ENCODE results near the gene GPR42.

GPR42 gene

DNA sequence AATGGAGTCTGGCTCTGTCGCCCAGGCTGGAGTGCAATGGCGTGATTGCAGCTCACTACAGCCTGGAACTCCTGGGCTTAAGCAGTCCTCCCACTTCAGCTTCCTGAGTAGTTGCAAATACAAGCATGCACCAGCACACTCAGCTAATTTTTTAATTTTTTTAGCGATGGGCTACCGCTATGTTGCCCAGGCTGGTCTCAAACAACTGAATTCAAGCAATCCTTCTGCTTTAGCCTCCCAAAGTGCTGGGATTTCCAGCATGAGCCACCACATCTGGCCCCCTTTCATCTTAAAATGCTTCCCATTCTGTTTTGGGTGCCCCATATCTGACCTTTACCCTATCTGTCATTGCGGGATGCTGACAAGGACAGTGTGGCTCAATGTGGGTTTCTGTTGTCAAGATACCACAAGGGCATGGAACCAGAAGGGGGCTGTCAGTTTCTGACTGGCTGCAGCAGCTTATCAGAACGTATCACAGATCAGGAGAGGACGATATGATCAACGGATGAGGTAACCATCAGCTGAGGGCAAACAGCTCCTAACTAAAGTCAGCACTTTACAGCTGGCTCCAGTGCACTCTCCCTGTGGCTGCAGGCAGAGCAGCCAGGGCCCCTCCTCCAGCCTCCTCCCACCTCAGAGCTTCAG lies 32.4 kb downstream of the GPR42 start:
- DNase-seq (ENCODE audit: low spot score in 2 of 2): no peak
- ATAC-seq (ENCODE audit: low read depth): no peak
- no peaks in the 10 kb centered on the region for H3K9me3 Mint-ChIP-seq
- H3K27ac Mint-ChIP-seq: no peak overlapping the region
- H3K4me1 Mint-ChIP-seq: peaks cover 11% of the 10 kb centered on the region
- H3K27me3 Mint-ChIP-seq: peaks cover 13% of the 10 kb centered on the region
- H3K4me3 Mint-ChIP-seq: no peak overlapping the region
- peaks cover 5% of the 10 kb centered on the region for H3K36me3 Mint-ChIP-seq

DNA sequence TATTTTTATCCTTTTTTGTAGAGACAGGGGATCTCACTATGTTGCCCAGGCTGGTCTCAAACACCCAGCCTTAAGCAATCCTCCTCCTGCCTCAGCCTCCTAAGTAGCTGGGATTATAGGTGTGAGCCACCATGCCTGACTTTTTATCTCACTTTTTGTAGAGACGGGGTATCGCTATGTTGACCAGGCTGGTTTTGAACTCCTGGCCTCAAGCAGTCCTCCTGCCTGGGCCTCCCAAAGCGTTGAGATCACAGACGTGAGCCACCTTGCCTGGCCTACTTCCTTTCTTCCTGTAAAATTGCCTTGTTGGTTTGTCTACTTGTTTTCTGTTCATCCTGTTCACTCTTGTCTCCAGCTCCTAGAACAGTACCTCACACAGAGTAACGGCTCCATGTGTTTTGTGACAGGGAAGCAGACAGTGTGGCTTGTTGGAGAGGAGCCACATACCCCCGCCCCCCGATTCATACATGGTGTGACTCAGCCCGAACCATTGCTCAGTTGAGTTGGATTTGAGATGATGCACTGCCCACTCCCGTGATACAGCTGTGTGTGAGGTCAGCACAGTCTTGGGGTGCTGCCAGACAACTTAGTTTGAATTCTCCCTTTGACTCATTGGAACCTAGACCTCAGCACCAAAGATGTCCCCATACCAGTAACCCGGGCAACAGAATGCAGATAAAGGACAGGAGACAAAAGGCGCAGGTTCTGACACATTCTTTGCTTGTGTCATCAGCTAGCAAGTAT lies 34.2 kb downstream of the GPR42 start:
- Mint-ChIP-seq H3K36me3 (peaks cover 5% of the 10 kb centered on the region), H3K4me3 (no peak overlapping the region), H3K9me3 (no peaks in the 10 kb centered on the region), H3K27me3 (peaks cover 13% of the 10 kb centered on the region), H3K27ac (no peak overlapping the region), H3K4me1 (peaks cover 16% of the 10 kb centered on the region)
- DNase-seq (ENCODE audit: low spot score in 2 of 2) (no peak), ATAC-seq (ENCODE audit: low read depth) (no peak)

DNA sequence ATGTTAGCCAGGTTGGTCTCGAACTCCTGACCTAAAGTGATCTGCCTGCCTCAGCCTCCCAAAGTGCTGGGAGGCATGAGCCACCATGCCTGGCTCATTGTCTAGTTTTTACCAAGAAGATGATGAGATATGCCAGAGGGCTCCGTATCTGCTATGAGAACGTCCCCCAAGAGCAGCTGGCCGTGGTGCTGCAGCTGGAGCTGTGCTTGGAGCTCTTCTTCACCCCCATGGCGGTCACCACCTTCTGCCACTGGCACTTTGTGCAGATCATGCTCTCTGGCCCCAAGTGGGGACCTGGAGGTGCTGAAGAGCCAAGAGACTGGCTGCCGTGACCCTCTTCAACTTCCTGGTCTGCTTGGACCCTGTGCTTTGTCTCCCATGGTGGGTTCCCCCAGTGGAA lies 36.8 kb downstream of the GPR42 start:
- Mint-ChIP-seq H3K27me3 (peaks cover 9% of the 10 kb centered on the region), H3K27ac (no peak overlapping the region), H3K4me1 (peaks cover 7% of the 10 kb centered on the region), H3K36me3 (no peaks in the 10 kb centered on the region), H3K9me3 (no peaks in the 10 kb centered on the region), H3K4me3 (no peak overlapping the region)
- no peak for DNase-seq (ENCODE audit: low spot score in 2 of 2)
- no peak for ATAC-seq (ENCODE audit: low read depth)

DNA sequence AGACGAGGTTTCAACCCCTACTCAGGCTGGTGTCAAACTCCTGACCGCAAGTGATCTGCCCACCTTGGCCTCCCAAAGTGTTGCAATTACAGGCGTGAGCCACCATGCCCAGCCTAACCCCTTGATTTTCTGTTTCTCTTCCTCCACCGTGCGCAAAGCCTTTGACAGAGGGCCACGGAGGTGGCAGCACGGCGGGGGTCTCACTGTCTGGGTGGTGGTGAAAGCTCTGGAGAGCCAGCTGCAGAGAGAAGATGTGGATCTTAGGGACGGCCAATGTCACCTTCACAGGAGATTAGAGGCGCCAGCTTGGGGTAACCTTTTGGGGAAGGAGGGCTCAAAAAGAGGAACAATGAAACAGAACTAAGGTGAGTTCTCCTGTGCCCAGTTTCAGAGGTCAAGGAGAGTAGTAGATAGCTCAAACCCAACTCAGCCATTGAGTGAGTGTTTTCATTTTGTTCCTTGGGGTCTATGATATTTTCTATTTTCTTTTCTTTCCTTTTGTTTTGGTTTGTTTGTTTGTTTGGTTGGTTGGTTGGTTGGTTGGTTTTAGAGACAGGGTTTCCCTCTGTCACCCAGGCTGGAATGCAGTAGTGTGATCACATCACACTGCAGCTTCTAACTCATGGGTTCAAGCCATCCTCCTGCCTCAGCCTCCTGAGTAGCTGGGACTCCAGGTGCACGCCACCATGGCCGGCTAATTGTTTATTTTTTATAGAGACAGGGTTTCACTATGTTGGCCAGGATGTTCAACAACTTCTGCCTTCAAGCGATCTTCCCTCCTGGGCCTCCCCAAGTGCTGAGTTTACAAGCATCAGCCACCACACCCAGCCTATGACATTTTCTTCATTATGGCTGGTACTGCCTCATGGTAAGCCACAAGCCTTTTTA lies 37.7 kb downstream of the GPR42 start:
- DNase-seq (ENCODE audit: low spot score in 2 of 2) (peak; percentile 9 to 16), ATAC-seq (ENCODE audit: low read depth) (peak; percentile 99)
- no peak overlapping the region for H3K4me3 Mint-ChIP-seq
- H3K36me3 Mint-ChIP-seq: no peaks in the 10 kb centered on the region
- H3K27ac Mint-ChIP-seq: no peak overlapping the region
- H3K27me3 Mint-ChIP-seq: peaks cover 9% of the 10 kb centered on the region
- H3K9me3 Mint-ChIP-seq: no peaks in the 10 kb centered on the region
- peaks cover 7% of the 10 kb centered on the region for H3K4me1 Mint-ChIP-seq

DNA sequence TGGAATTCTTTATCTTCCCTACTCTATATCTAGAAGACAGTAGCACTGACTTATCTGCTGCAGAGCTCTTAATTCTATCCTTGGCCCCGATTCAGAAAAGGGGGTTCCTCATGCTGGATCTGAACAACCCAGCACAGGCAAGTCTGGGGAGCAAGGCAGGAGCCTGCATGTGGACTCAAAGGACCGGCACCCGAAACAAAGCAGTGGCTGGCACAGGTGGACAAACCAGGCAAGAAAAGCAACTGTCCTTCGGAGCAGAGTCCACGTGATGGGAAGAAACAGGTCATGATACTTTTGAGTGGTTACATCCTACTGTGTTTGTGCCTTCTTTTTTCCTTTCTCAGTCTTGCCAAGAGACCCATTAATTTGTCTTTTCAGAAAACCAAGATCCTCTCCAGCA lies 38.3 kb downstream of the GPR42 start:
- Mint-ChIP-seq H3K27ac (no peak overlapping the region), H3K36me3 (no peaks in the 10 kb centered on the region), H3K9me3 (no peaks in the 10 kb centered on the region), H3K4me1 (peaks cover 7% of the 10 kb centered on the region), H3K27me3 (peaks cover 9% of the 10 kb centered on the region), H3K4me3 (no peak overlapping the region)
- ATAC-seq (ENCODE audit: low read depth) (no peak), DNase-seq (ENCODE audit: low spot score in 2 of 2) (no peak)

DNA sequence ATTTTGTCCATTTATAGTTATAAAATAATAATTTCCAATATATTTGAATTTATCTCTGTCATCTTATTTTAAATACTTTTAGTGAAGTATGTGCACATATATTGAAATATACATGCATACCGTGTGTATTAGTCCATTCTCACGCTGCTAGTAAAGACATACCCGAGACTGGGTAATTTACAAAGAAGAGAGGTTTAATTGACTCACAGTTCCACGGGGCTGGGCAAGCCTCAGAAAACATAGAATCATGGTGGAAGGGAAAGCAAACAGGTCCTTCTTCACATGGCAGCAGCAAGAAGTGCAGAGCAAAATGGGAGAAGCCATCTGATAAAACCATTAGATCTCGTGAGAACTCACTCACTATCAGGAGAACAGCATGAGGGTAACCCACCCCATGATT lies 39.6 kb downstream of the GPR42 start:
- Mint-ChIP-seq H3K27ac (no peak overlapping the region), H3K9me3 (no peaks in the 10 kb centered on the region), H3K36me3 (no peaks in the 10 kb centered on the region), H3K4me1 (peaks cover 7% of the 10 kb centered on the region), H3K4me3 (no peak overlapping the region), H3K27me3 (peaks cover 2% of the 10 kb centered on the region)
- DNase-seq (ENCODE audit: low spot score in 2 of 2) (no peak), ATAC-seq (ENCODE audit: low read depth) (no peak)

DNA sequence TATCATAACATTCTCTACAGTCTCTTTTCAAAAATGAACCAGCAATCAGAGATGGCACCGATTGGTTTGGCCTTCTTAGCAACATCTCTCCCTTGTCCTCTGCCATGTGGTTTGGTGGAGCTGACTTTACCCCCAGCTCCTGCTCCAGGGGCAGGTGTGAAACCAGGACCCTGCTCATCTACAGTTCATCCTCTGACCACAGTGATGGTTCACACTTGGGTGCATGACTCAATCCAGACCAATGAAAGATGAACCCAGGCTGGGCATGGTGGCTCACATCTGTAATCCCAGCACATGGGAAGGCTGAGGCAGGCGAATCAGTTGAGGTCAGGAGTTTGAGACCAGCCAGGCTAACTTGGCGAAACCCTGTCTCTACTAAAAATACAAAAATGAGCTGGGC lies 43.6 kb downstream of the GPR42 start:
- DNase-seq (ENCODE audit: low spot score in 2 of 2): no peak
- Mint-ChIP-seq H3K27ac (no peak overlapping the region), H3K4me3 (no peak overlapping the region), H3K9me3 (no peaks in the 10 kb centered on the region), H3K36me3 (no peaks in the 10 kb centered on the region), H3K4me1 (peaks cover 7% of the 10 kb centered on the region), H3K27me3 (peaks cover 9% of the 10 kb centered on the region)
- no peak for ATAC-seq (ENCODE audit: low read depth)

DNA sequence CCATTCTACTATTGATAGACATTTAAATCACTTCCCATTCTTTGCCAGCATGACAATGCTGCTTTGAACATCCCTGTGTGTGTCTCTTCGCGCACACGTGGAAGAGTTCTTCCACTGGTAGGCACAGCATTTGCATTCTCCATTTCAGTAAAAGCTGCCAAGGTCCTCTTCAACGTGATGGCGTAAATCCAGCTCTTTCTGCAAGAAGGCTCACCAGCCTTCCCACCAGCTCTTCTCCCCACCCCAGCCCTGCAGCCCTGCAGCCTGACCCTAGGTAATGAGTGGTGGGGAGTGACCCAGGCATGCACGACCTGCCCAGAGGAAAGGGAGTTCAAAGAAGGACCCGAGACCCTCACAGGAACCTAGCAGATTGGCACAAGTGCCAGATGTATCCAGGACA lies 45.5 kb downstream of the GPR42 start:
- Mint-ChIP-seq H3K4me3 (no peak overlapping the region), H3K4me1 (peaks cover 10% of the 10 kb centered on the region), H3K27ac (no peak overlapping the region), H3K9me3 (no peaks in the 10 kb centered on the region), H3K36me3 (no peaks in the 10 kb centered on the region), H3K27me3 (peaks cover 9% of the 10 kb centered on the region)
- DNase-seq (ENCODE audit: low spot score in 2 of 2) (no peak), ATAC-seq (ENCODE audit: low read depth) (no peak)

DNA sequence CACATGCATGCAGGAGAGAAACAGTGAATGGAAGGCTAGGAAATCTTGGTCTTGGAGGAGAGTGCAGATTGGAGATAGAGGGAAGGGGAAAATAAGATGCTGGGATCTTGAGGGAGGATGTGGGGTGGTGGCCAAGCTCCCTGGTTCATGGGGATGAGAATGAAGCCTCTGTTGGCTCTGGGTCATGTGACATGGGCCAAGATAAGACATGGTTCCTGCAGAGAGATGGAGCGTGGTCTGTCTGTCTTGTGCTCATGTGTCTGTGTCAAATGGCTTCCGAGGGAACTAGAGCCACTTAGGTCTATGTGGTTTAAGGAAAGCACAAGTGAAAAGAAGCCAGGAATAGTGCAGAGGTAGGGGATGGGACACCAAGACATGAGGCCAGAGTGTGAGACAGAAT lies 46.4 kb downstream of the GPR42 start:
- Mint-ChIP-seq H3K9me3 (no peaks in the 10 kb centered on the region), H3K4me1 (peaks cover 10% of the 10 kb centered on the region), H3K36me3 (no peaks in the 10 kb centered on the region), H3K27me3 (peaks cover 9% of the 10 kb centered on the region), H3K4me3 (no peak overlapping the region), H3K27ac (no peak overlapping the region)
- no peak for DNase-seq (ENCODE audit: low spot score in 2 of 2)
- no peak for ATAC-seq (ENCODE audit: low read depth)

DNA sequence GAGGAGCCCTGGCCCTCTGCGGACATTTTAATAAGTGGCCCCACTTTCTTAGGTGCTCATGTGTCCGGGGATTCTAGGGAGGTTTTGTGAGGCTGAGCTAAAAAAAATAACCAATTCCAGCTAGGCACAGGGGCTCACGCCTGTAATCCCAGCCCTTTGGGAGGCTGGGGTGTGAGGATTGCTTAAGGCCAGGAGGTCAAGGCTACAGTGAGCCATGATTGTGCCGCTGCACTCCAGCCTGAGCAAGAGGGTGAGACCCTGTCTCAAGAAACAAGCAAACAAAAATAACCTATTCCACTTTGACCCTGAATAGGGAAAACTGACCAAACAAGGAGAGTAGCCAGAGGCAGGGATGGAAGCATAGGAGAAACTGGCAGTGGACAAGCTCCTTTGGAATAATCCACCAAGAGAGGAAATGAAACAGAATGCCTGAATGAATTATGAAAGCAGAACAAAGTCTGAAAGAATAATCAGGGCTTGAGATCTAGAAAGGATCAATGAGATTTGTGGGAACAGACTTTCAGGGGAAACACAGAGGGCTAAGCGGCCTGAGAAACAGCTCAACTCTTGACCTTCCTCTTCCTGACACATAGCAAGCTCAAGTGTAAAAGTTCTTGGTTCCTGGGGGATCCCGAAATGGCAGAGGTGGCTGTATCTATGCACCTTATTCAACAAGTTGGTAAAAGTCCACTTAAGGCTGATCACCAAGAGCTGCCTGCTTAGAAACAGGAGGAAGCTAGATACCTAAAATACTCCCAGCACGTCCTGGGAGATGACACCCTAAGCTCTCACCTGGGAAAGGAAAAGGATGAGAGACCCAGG lies 47.1 kb downstream of the GPR42 start:
- no peak for DNase-seq (ENCODE audit: low spot score in 2 of 2)
- Mint-ChIP-seq H3K9me3 (no peaks in the 10 kb centered on the region), H3K27me3 (peaks cover 9% of the 10 kb centered on the region), H3K4me3 (no peak overlapping the region), H3K36me3 (no peaks in the 10 kb centered on the region), H3K4me1 (peaks cover 10% of the 10 kb centered on the region), H3K27ac (no peak overlapping the region)
- no peak for ATAC-seq (ENCODE audit: low read depth)

DNA sequence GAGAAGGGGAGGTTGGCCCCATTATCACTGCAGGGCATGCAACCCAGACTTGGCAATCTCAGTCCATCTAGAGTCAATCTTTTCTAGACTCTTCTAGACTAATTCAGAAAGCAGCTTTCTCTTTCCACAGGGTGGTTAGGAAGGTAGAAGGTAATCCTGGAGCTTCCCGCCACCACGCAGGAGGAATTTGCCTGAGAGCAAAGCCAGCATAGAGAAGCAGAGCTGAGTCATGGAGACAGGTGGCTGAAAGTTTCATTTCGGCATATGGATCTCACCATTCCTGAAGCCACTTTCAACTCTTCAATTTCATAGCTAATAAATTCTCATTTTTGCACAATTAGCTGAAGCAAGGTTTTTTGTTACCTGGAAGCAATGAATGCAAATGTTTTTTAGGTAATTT lies 48.2 kb downstream of the GPR42 start:
- peaks cover 10% of the 10 kb centered on the region for H3K27me3 Mint-ChIP-seq
- DNase-seq (ENCODE audit: low spot score in 2 of 2): no peak
- peaks cover 10% of the 10 kb centered on the region for H3K4me1 Mint-ChIP-seq
- no peaks in the 10 kb centered on the region for H3K36me3 Mint-ChIP-seq
- no peak overlapping the region for H3K4me3 Mint-ChIP-seq
- ATAC-seq (ENCODE audit: low read depth): no peak
- H3K27ac Mint-ChIP-seq: no peak overlapping the region
- H3K9me3 Mint-ChIP-seq: no peaks in the 10 kb centered on the region

DNA sequence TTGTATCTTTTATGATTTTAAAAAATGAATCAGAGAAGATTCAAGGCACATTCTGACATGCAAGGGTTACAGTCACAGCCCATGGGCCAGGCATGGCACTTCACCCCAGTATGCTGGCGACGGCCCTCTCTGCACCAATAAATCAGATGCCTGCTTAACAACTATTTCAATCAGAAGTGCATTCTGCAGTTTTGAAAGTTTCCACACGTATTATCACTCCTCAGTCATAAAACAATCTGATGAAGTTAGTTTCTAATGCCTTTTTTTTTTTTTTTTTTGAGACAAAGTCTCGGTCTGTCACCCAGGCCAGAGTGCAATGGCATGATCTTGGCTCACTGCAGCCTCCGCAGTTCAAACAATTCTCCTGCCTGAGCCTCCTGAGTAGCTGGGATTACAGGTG lies 48.9 kb downstream of the GPR42 start:
- DNase-seq (ENCODE audit: low spot score in 2 of 2): no peak
- no peaks in the 10 kb centered on the region for H3K9me3 Mint-ChIP-seq
- H3K4me1 Mint-ChIP-seq: peaks cover 10% of the 10 kb centered on the region
- H3K36me3 Mint-ChIP-seq: no peaks in the 10 kb centered on the region
- no peak for ATAC-seq (ENCODE audit: low read depth)
- H3K27ac Mint-ChIP-seq: no peak overlapping the region
- H3K4me3 Mint-ChIP-seq: no peak overlapping the region
- H3K27me3 Mint-ChIP-seq: peaks cover 12% of the 10 kb centered on the region

DNA sequence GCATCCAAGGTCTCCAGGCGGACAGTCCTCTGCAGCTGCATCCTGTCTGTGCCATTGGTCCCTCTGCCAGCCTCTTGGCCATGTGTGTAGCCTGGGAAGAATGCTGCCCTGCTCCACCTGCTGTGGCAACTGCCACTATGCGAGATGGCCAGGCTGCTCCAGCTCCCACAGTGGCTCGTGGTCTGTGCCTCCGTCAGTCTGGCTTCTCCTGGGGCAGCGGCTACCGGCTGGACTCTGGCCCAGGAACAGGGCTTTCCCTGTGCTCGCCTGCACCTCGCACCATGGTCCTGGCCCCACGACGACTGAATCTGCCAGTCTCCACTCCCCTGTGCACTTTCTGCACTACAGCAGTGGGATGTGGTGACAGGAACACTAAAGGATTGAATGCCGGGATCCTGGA lies 50.5 kb downstream of the GPR42 start:
- no peaks in the 10 kb centered on the region for H3K36me3 Mint-ChIP-seq
- ATAC-seq (ENCODE audit: low read depth) (no peak), DNase-seq (ENCODE audit: low spot score in 2 of 2) (no peak)
- peaks cover 9% of the 10 kb centered on the region for H3K27me3 Mint-ChIP-seq
- H3K4me3 Mint-ChIP-seq: no peak overlapping the region
- H3K27ac Mint-ChIP-seq: no peak overlapping the region
- H3K9me3 Mint-ChIP-seq: no peaks in the 10 kb centered on the region
- peaks cover 10% of the 10 kb centered on the region for H3K4me1 Mint-ChIP-seq

Measured in memory B cell (primary cell).